ENCODE data around the gene CDC5L. TPM values are rescaled to one million over a fixed set of nuclear protein-coding genes. Genes with fewer than 3 reads are reported as not detected.

Gene CDC5L
- total and polyA plus RNA-seq, 2 experiments from 2014 or later: 15.9 to 20.4 TPM

DNA sequence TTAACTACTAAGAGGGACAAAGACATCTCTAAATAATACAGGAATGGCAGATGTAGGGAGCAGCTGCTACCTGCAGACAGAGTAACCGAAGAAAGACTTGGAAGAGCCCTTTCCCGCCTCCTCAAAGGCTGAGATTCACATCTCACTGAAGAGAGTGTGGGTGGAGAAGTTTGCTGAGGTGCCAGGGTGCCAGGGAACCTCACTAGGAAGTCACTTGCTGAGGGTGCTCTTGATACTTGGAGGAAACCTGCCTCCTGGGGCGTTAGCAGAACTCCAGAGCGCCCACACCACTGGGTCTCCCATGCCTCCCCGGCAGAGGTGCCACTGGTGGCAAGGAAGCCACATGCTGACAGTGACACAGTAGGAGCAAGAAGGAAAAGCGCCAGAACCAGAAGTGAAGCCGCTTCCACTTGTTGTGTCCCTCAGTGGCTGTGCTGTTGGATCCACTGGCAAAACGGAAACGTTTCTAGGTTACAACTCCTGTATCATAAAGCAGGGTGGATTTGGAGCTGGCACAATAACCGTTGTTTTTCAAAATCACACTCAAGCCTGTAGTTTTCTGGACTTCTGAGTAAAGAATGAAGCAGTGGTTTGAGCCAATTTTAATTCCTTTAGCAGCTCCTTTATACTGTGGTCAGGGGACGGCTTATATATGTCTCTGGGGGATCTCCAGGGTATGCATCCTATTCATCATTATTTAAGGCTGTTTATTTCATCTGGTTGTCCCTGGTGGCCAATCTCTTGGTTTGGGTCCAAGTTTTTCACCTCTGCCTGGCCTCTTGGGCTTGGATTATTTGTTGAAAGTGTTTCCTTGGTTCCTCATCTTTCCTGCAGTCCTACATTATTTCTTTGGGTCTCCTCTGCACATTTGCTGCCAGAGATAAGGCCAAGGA is 64.5 kb downstream of the CDC5L start:
- Histone ChIP-seq H3K36me3 (ENCODE audit: low read depth) (peaks cover 7% of the 10 kb centered on the region; the same call in 1 of the 2 replicates), H3K27me3 (replicated peaks; ENCODE audit: insufficient read depth) (no peaks in the 10 kb centered on the region), H3K9ac (peak overlapping the region; percentile 54), H3K79me2 (ENCODE audit: insufficient read depth) (no peaks in the 10 kb centered on the region), H4K20me1 (ENCODE audit: insufficient read depth) (no peaks in the 10 kb centered on the region), H3K27ac (peak overlapping the region; percentile 78), H3K4me1 (ENCODE audit: insufficient read depth) (peaks cover 44% of the 10 kb centered on the region), H3K9me2 (ENCODE audit: insufficient read depth) (no peaks in the 10 kb centered on the region), H3K9me3 (ENCODE audit: low read depth) (no peaks in the 10 kb centered on the region), H2AFZ (no peak overlapping the region), H3K4me2 (ENCODE audit: unreplicated experiment) (peak overlapping the region; percentile 55), H3F3A (ENCODE audit: insufficient read depth) (peaks cover 33% of the 10 kb centered on the region), H3K4me3 (no peak overlapping the region; the same call in 1 of the 2 replicates)
- no peak for TF ChIP-seq EZH2phosphoT487 (IDR thresholded peaks at IDR 0.05; ENCODE audit: insufficient read depth, low read depth)
- no peak for TF ChIP-seq EZH2 (IDR thresholded peaks at IDR 0.05; ENCODE audit: insufficient read depth, poor library complexity, severe bottlenecking)
- 91 to 93% methylated on average over 11 of the region's 11 CpGs for WGBS, 2 experiments (ENCODE audit: low coverage in 1 of 2, low lambda C conversion rate in 2 of 2, missing lambda C conversion rate in 2 of 2)
- in situ Hi-C loops (cut with MboI): no loop called here
- peak; percentile 14 for DNase-seq

DNA sequence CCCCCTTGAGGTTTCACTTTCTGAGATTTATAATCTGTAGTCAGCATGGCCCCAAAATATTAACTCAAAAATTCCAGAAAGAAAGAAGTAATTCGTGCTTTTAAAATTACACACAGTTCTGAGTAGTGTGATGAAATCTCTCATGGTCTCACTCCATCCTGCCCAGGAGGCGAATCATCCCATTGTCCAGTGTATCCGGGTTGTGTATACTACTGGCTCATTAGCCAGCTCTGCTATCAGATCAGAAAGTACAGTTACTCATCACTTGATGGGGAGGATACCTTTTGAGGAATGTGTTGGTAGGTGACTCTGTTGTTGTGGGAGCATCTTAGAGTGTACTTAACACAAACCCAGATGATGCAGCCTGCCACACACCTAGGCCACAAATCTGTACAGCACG is 65.2 kb downstream of the CDC5L start:
- TF ChIP-seq EZH2phosphoT487 (IDR thresholded peaks at IDR 0.05; ENCODE audit: insufficient read depth, low read depth) (no peak), EZH2 (IDR thresholded peaks at IDR 0.05; ENCODE audit: insufficient read depth, poor library complexity, severe bottlenecking) (no peak)
- in situ Hi-C loops (cut with MboI): no loop called here

DNA sequence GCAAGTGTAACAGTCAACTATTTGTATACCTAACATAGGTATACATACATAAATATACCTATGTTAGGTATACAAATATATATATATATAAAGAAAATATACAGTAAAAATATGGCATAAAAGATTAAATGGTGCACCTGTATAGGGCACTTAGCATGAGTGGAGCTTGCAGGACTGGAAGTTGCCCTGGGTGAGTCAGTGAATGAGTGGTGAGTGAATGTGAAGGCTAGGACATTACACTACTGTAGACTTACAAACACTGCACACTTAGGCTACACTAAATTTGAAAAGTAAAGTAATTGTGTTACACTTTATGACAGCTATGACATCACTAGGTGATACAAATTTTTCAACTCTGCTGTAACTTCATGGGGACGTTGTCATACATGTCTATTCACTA is 65.6 kb downstream of the CDC5L start:
- H3K79me2 ChIP-seq (ENCODE audit: insufficient read depth): no peaks in the 10 kb centered on the region
- peaks cover 37% of the 10 kb centered on the region for H3K4me1 ChIP-seq (ENCODE audit: insufficient read depth)
- H3K9me2 ChIP-seq (ENCODE audit: insufficient read depth): no peaks in the 10 kb centered on the region
- H3K36me3 ChIP-seq (ENCODE audit: low read depth): peaks cover 4% of the 10 kb centered on the region; the same call in 1 of the 2 replicates
- 76 to 78% methylated on average over 1 of the region's 1 CpG for WGBS, 2 experiments (ENCODE audit: low coverage in 1 of 2, low lambda C conversion rate in 2 of 2, missing lambda C conversion rate in 2 of 2)
- in situ Hi-C loops (cut with MboI): no loop called here
- no peak overlapping the region for H3K9ac ChIP-seq
- peak overlapping the region; percentile 78 for H3K27ac ChIP-seq
- peaks cover 27% of the 10 kb centered on the region for H3F3A ChIP-seq (ENCODE audit: insufficient read depth)
- no peak overlapping the region for H2AFZ ChIP-seq
- TF ChIP-seq EZH2phosphoT487 (IDR thresholded peaks at IDR 0.05; ENCODE audit: insufficient read depth, low read depth) (no peak), EZH2 (IDR thresholded peaks at IDR 0.05; ENCODE audit: insufficient read depth, poor library complexity, severe bottlenecking) (no peak)
- no peaks in the 10 kb centered on the region for H4K20me1 ChIP-seq (ENCODE audit: insufficient read depth)
- peak; percentile 49 for DNase-seq
- no peaks in the 10 kb centered on the region for H3K27me3 ChIP-seq (replicated peaks; ENCODE audit: insufficient read depth)
- H3K9me3 ChIP-seq (ENCODE audit: low read depth): no peaks in the 10 kb centered on the region
- no peak overlapping the region for H3K4me3 ChIP-seq
- no peak overlapping the region for H3K4me2 ChIP-seq (ENCODE audit: unreplicated experiment)

More for the DNA sequence above, 65.2 kb downstream of the CDC5L start:
- H3K4me1 ChIP-seq (ENCODE audit: insufficient read depth): peaks cover 39% of the 10 kb centered on the region
- no peak overlapping the region; the same call in 1 of the 2 replicates for H3K4me3 ChIP-seq
- no peak overlapping the region for H2AFZ ChIP-seq
- H3K9me2 ChIP-seq (ENCODE audit: insufficient read depth): no peaks in the 10 kb centered on the region
- peak overlapping the region; percentile 55 for H3K4me2 ChIP-seq (ENCODE audit: unreplicated experiment)
- H3K9me3 ChIP-seq (ENCODE audit: low read depth): no peaks in the 10 kb centered on the region
- no peaks in the 10 kb centered on the region for H4K20me1 ChIP-seq (ENCODE audit: insufficient read depth)
- peak overlapping the region; percentile 54 for H3K9ac ChIP-seq
- H3K36me3 ChIP-seq (ENCODE audit: low read depth): peaks cover 7% of the 10 kb centered on the region; the same call in 1 of the 2 replicates
- peak; percentile 86 for DNase-seq
- H3K79me2 ChIP-seq (ENCODE audit: insufficient read depth): no peaks in the 10 kb centered on the region
- H3K27me3 ChIP-seq (replicated peaks; ENCODE audit: insufficient read depth): no peaks in the 10 kb centered on the region
- H3K27ac ChIP-seq: peak overlapping the region; percentile 78
- H3F3A ChIP-seq (ENCODE audit: insufficient read depth): peaks cover 27% of the 10 kb centered on the region
- 28 to 34% methylated on average over 4 of the region's 4 CpGs for WGBS, 2 experiments (ENCODE audit: low coverage in 1 of 2, low lambda C conversion rate in 2 of 2, missing lambda C conversion rate in 2 of 2)

DNA sequence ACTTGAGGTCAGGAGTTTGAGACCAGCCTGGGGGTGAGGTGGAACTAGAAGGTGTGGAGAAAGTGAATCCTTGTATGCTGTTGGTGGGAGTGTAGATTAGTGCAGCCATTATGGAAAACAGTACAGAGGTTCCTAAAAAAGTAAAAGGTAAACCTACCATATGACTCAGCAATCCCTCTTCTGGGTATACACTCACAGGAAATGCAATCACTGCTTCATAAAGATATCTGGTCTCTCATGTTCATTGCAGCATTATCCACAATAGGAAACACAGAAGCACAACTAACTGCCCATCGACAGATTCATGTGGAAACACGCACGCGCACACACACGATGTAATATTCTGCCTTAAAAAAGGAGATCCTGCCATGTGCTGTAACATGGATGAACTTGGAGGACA is 66.7 kb downstream of the CDC5L start:
- Histone ChIP-seq H3K4me3 (no peak overlapping the region), H3K27me3 (replicated peaks; ENCODE audit: insufficient read depth) (no peaks in the 10 kb centered on the region), H4K20me1 (ENCODE audit: insufficient read depth) (no peaks in the 10 kb centered on the region), H3K9me2 (ENCODE audit: insufficient read depth) (no peaks in the 10 kb centered on the region), H3K9ac (no peak overlapping the region), H3K36me3 (ENCODE audit: low read depth) (no peaks in the 10 kb centered on the region), H3K9me3 (ENCODE audit: low read depth) (no peaks in the 10 kb centered on the region), H3K4me1 (ENCODE audit: insufficient read depth) (peaks cover 32% of the 10 kb centered on the region), H3F3A (ENCODE audit: insufficient read depth) (peaks cover 27% of the 10 kb centered on the region), H3K79me2 (ENCODE audit: insufficient read depth) (no peaks in the 10 kb centered on the region), H2AFZ (no peak overlapping the region), H3K4me2 (ENCODE audit: unreplicated experiment) (no peak overlapping the region), H3K27ac (no peak overlapping the region)
- DNase-seq: no peak
- no peak for TF ChIP-seq EZH2phosphoT487 (IDR thresholded peaks at IDR 0.05; ENCODE audit: insufficient read depth, low read depth)
- TF ChIP-seq EZH2 (IDR thresholded peaks at IDR 0.05; ENCODE audit: insufficient read depth, poor library complexity, severe bottlenecking): no peak
- WGBS, 2 experiments (ENCODE audit: low coverage in 1 of 2, low lambda C conversion rate in 2 of 2, missing lambda C conversion rate in 2 of 2): 96 to 99% methylated on average over 5 of the region's 5 CpGs
- in situ Hi-C loops (cut with MboI): no loop called here

Measured in GM23248 (cell line).